Cardiac muscle cell (in vitro differentiated cells and primary cell): ENCODE results near the gene FRA10AC1. TPM values are rescaled to one million over a fixed set of nuclear protein-coding genes. Genes with fewer than 3 reads are reported as not detected.
A peak's percentile ranks its signal among the peaks of the same experiment; 100 is the strongest.

ENCODE experiments used
- DNase-seq, 2 donors: peaks; one replicate each; pipeline versions ENCODE4 v3.0.0 to v3.0.0-alpha.2; 2010 to 2017; ENCODE audit warnings: low read depth in 1 of 2, low spot score in 1 of 2
- H3K27ac ChIP-seq: fragments of 200-600 bp; sonication (generic); 2 replicates; pipeline ENCODE4 v1.5.1; 2016
- H3K27me3 ChIP-seq: fragments of 200-600 bp; sonication (generic); 2 replicates; pipeline ENCODE4 v1.6.0; 2016; ENCODE audit warnings: control low read depth
- H3K36me3 ChIP-seq: fragments of 200-600 bp; sonication (generic); 2 replicates; pipeline ENCODE4 v1.5.1; 2016; ENCODE audit warnings: control low read depth
- H3K4me1 ChIP-seq: fragments of 200-600 bp; sonication (generic); 2 replicates; pipeline ENCODE4 v1.8.1; 2017; ENCODE audit warnings: low read depth, mild to moderate bottlenecking, mixed run types
- H3K4me3 ChIP-seq: fragments of 200-600 bp; sonication (generic); 2 replicates; pipeline ENCODE4 v1.5.1; 2016; ENCODE audit warnings: mild to moderate bottlenecking
- H3K9me3 ChIP-seq: fragments of 200-600 bp; sonication (generic); 2 replicates; pipeline ENCODE4 v1.5.1; 2017; ENCODE audit warnings: low read depth, mild to moderate bottlenecking, control low read depth
- polyA plus RNA-seq: library from polyadenylated mRNA; unstranded; fragments of >200 nt; fragmentation: Nextera tagmentation; extraction: Ambion mirVana; gene quantifications from 2 replicates; pipeline ENCODE4 v1.2.1, GENCODE V29; 2016
- total RNA-seq: library from RNA; depleted of rRNA; stranded (reverse); fragments of >200 nt; gene quantifications from 2 replicates; pipeline ENCODE4 v1.2.3, GENCODE V29; 2016
- TF ChIP-seq, protein P1 (sequence below): IDR thresholded peaks from 2 replicates; pipeline ENCODE4 v1.5.1; 2012; ENCODE audit warnings: low read depth, mild to moderate bottlenecking, low read length

The FRA10AC1 gene
- total and polyA plus RNA-seq, 2 experiments from 2014 or later: 13.5 to 21.6 TPM

DNA sequence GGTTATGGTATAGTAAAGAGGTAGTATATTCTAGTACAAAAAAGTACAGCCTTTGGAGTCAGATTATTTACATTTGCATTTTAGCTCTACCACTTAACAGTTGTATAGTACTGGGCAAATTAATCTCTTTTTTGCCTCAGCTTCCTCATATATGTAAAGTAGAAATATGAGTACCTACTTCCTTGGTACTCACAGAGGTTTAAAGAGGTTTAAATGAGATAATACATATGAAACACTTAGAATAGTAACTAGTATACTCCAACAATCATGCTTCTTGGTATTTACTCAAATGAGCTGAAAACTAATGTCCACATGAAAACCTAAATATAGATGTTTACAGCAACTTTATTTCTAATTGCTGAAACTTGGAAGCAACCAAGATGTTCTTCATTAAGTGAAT is 14.7 kb downstream of the FRA10AC1 start:
- Histone ChIP-seq H3K36me3 (peaks cover 19% of the 10 kb centered on the region), H3K4me1 (no peaks in the 10 kb centered on the region), H3K4me3 (no peak overlapping the region), H3K27me3 (no peaks in the 10 kb centered on the region), H3K9me3 (no peaks in the 10 kb centered on the region), H3K27ac (no peak overlapping the region)
- TF ChIP-seq, protein P1, sequence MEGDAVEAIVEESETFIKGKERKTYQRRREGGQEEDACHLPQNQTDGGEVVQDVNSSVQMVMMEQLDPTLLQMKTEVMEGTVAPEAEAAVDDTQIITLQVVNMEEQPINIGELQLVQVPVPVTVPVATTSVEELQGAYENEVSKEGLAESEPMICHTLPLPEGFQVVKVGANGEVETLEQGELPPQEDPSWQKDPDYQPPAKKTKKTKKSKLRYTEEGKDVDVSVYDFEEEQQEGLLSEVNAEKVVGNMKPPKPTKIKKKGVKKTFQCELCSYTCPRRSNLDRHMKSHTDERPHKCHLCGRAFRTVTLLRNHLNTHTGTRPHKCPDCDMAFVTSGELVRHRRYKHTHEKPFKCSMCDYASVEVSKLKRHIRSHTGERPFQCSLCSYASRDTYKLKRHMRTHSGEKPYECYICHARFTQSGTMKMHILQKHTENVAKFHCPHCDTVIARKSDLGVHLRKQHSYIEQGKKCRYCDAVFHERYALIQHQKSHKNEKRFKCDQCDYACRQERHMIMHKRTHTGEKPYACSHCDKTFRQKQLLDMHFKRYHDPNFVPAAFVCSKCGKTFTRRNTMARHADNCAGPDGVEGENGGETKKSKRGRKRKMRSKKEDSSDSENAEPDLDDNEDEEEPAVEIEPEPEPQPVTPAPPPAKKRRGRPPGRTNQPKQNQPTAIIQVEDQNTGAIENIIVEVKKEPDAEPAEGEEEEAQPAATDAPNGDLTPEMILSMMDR: no peak
- no peak for DNase-seq

DNA sequence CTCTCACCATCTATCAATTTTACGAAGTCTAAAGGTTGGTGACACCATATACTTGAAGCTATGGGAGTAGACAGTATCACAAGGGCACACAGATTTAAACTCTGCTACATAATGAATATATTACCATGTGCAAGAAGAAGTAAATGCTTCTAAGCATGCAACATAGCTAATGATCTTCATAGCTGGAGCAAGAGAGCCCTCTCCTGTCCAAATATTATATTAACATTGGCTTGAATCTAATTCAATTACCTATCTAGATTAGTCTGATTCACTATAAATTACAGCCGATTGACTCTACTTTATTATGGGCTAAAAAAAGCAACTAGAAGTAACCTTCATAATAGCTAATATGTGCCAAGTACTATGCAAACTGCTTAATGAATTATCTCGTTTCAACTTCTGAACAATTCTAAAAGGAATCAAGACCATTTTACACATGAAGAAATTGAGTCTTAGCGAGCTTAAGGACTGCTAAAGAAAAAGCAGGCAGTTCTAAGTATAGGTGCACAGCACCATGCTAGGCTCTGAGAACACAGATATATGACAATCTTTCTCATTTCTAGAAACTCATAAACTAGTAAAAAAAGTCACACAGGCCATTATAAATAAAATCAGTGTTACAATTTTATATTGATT is 21.9 kb downstream of the FRA10AC1 start:
- Histone ChIP-seq H3K4me3 (no peak overlapping the region), H3K27me3 (no peaks in the 10 kb centered on the region), H3K9me3 (no peaks in the 10 kb centered on the region), H3K4me1 (no peaks in the 10 kb centered on the region), H3K27ac (no peak overlapping the region), H3K36me3 (peaks cover 16% of the 10 kb centered on the region)
- TF ChIP-seq, protein P1: peak; percentile 44
- peak; percentile 39 to 67 for DNase-seq

DNA sequence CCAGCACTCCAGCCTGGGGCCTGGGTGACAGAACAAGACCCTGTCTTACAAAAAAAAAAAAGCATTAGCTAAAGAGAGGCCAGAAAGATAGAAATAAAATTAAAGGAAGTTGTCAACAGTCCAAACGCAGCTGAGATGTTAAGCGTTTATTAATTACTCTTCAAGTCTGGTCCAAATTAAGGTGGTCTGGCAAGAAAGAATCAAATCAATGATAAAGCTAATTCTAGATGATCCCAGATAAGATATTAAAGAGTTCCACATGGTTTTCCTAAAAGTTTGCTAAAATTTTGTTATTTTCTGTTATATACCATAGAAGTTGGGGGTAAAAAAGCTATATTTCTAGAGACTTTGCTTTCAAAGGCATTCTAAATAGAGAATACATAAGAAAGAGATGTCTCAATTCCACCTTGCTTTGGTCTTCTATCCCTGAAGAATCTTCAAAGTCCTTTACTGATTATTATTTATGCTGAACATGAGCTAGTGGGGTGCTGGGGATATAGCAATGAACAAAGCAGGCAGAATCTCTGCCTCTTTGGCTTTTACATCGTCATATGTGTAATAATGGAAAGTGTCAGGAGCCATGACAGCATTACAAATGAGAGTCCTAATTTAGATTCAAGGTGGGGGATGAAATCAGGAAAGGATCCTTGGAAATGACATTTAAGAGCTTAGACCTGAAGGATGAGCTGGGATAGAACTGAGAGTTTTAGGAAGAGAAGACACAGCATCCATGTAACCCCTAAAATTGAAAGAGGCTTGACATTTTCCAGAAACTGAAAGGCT is 23.4 kb downstream of the FRA10AC1 start:
- Histone ChIP-seq H3K9me3 (no peaks in the 10 kb centered on the region), H3K27ac (no peak overlapping the region), H3K4me1 (no peaks in the 10 kb centered on the region), H3K36me3 (peaks cover 30% of the 10 kb centered on the region), H3K4me3 (no peak overlapping the region), H3K27me3 (no peaks in the 10 kb centered on the region)
- no peak for DNase-seq
- TF ChIP-seq, protein P1: no peak

DNA sequence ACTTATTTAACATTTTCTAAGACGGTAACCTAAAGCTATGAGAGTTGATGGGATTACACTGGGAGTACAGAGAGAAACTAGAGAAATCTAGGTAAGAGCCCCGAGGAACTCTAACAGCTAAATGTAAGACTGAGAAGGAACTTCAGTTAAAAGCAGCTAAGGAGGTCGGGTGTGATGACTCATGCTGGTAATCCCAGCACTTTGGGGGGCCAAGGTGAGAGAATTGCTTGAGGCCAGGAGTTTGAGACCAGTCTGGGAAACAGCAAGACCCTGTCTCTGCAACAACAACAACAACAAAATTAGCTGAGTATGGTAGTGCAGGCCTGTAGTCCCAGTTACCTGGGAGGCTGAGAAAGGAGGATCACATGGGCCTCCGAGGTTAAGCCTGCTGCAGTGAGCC is 24.0 kb downstream of the FRA10AC1 start:
- Histone ChIP-seq H3K4me3 (no peak overlapping the region), H3K4me1 (no peaks in the 10 kb centered on the region), H3K27me3 (no peaks in the 10 kb centered on the region), H3K36me3 (peaks cover 34% of the 10 kb centered on the region), H3K9me3 (no peaks in the 10 kb centered on the region), H3K27ac (no peak overlapping the region)
- no peak for DNase-seq
- TF ChIP-seq, protein P1: no peak

DNA sequence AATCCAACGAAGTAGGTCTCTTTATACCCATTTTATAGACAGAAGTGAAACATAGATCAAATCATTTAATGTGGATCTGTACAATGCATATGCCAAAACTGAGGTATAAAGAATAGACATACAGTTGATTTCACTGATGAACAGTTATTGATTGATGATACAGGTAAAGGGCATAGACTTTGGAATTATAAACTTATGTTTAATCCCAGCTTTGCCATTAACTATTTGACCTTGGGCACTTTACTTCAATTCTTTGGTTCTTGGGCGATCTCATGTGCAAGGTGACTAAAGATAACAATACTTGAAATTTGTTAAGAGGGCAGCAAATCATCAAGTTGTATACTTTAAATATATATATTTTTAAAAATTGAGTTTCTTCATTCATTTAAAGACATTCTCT is 28.6 kb downstream of the FRA10AC1 start:
- H3K27ac ChIP-seq: no peak overlapping the region
- no peak overlapping the region for H3K4me3 ChIP-seq
- no peaks in the 10 kb centered on the region for H3K27me3 ChIP-seq
- H3K36me3 ChIP-seq: peaks cover 61% of the 10 kb centered on the region
- no peaks in the 10 kb centered on the region for H3K4me1 ChIP-seq
- DNase-seq: no peak
- no peaks in the 10 kb centered on the region for H3K9me3 ChIP-seq
- TF ChIP-seq, protein P1: no peak
